ENCODE data around the gene NR2C1. TPM values are rescaled to one million over a fixed set of nuclear protein-coding genes. Genes with fewer than 3 reads are reported as not detected.

NR2C1 gene
- total RNA-seq (2014; rRNA removed; shearing (Covaris generic); ENCODE audit: low replicate concordance) = 45.2 and 49.5 TPM in 2 replicates

GRCh38 chr12:95072900-95073697 is at the start of gene NR2C1:
TSS of gene NR2C1 (minus strand) at chr12:95073618. CDS start at chr12:95067384, 6,234 bp downstream.
- Histone ChIP-seq H3K9me2 (replicated peaks; ENCODE audit: insufficient read depth, low read length) (no peaks in the 10 kb centered on the region), H3K4me1 (ENCODE audit: low read length) (peaks cover 17% of the 10 kb centered on the region), H3K4me2 (ENCODE audit: low read depth, low read length, poor library complexity, severe bottlenecking) (peak within 1 kb of the TSS; percentile 88), H3K9ac (ENCODE audit: low read length) (peak within 1 kb of the TSS; percentile 95), H3K4me3 (ENCODE audit: low read length) (peak within 1 kb of the TSS; percentile 98), H3K79me2 (ENCODE audit: low read length) (peaks cover 53% of the 10 kb centered on the region), H2AFZ (ENCODE audit: low read length) (peak within 1 kb of the TSS; percentile 81), H3K27ac (ENCODE audit: low read length) (peak within 1 kb of the TSS; percentile 51), H3K36me3 (ENCODE audit: insufficient read depth, low read length) (no peaks in the 10 kb centered on the region; the same call in 1 of the 2 replicates), H3K9me3 (ENCODE audit: low read length) (no peaks in the 10 kb centered on the region), H4K20me1 (ENCODE audit: insufficient read depth, low read depth, low read length) (no peaks in the 10 kb centered on the region), H3K27me3 (ENCODE audit: low read length) (no peaks in the 10 kb centered on the region)
- peak; percentile 98 for DNase-seq

- H2AFZ ChIP-seq (ENCODE audit: low read length) = no peak overlapping the region
- H3K9me3 ChIP-seq (ENCODE audit: low read length) = no peaks in the 10 kb centered on the region
- peaks cover 25% of the 10 kb centered on the region for H3K36me3 ChIP-seq (ENCODE audit: insufficient read depth, low read length)
- no peaks in the 10 kb centered on the region for H3K9me2 ChIP-seq (replicated peaks; ENCODE audit: insufficient read depth, low read length)
- H3K4me3 ChIP-seq (ENCODE audit: low read length) = no peak overlapping the region
- H3K4me2 ChIP-seq (ENCODE audit: low read depth, low read length, poor library complexity, severe bottlenecking) = no peak overlapping the region
- H3K9ac ChIP-seq (ENCODE audit: low read length) = no peak overlapping the region
- H3K27me3 ChIP-seq (ENCODE audit: low read length) = no peaks in the 10 kb centered on the region
- H4K20me1 ChIP-seq (ENCODE audit: insufficient read depth, low read depth, low read length) = no peaks in the 10 kb centered on the region
- H3K27ac ChIP-seq (ENCODE audit: low read length) = peak overlapping the region; percentile 3; the same call in 1 of the 2 replicates
- peaks cover 13% of the 10 kb centered on the region for H3K79me2 ChIP-seq (ENCODE audit: low read length)
- peaks cover 26% of the 10 kb centered on the region for H3K4me1 ChIP-seq (ENCODE audit: low read length)
- DNase-seq = no peak
Measured at GRCh38 chr12:95118788-95119179, 45.4 kb upstream of the NR2C1 start.

DNA sequence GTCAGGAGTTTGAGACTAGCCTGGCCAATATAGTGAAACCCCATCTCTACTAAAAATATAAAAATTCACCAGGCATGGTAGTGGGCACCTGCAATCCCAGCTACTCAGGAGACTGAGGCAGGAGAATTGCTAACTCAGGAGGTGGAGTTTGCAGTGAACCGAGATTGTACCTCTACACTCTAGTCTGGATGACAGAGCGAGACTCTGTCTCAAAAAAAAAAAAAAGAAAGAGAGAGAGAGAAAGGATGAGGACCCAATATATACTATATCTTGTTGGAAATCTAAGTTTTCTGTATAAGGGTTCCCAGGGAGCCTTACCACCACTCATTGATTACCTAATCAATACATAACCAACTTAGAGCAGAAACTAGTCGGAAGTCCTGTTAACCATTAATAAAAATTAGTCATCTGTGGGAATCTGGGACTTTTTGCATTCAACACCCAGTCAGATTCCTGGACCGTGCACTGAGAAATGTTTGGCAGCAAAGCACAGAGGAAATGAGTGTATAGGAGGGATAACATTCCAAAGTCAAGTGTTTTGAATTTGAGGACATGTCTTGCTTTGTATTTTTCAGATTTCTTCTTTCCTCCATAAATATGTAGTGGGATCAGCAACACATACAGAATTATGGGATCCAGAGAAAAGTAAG is 44.8 kb upstream of the NR2C1 start:
- Histone ChIP-seq H3K4me2 (ENCODE audit: low read depth, low read length, poor library complexity, severe bottlenecking) (no peak overlapping the region), H3K9me2 (replicated peaks; ENCODE audit: insufficient read depth, low read length) (no peaks in the 10 kb centered on the region), H4K20me1 (ENCODE audit: insufficient read depth, low read depth, low read length) (no peaks in the 10 kb centered on the region), H3K27me3 (ENCODE audit: low read length) (no peaks in the 10 kb centered on the region), H3K79me2 (ENCODE audit: low read length) (peaks cover 13% of the 10 kb centered on the region), H3K4me3 (ENCODE audit: low read length) (no peak overlapping the region), H3K4me1 (ENCODE audit: low read length) (peaks cover 26% of the 10 kb centered on the region), H3K36me3 (ENCODE audit: insufficient read depth, low read length) (peaks cover 29% of the 10 kb centered on the region), H3K27ac (ENCODE audit: low read length) (peak overlapping the region; percentile 3; the same call in 1 of the 2 replicates), H3K9ac (ENCODE audit: low read length) (no peak overlapping the region), H2AFZ (ENCODE audit: low read length) (no peak overlapping the region), H3K9me3 (ENCODE audit: low read length) (no peaks in the 10 kb centered on the region)
- DNase-seq = no peak

GRCh38 chr12:95117178-95117599 is 43.8 kb upstream of the NR2C1 start:
- no peaks in the 10 kb centered on the region for H3K27me3 ChIP-seq (ENCODE audit: low read length)
- H4K20me1 ChIP-seq (ENCODE audit: insufficient read depth, low read depth, low read length) = no peaks in the 10 kb centered on the region
- peak overlapping the region; percentile 36 for H3K4me2 ChIP-seq (ENCODE audit: low read depth, low read length, poor library complexity, severe bottlenecking)
- H3K9ac ChIP-seq (ENCODE audit: low read length) = peak overlapping the region; percentile 47
- H2AFZ ChIP-seq (ENCODE audit: low read length) = no peak overlapping the region
- peak; percentile 91 for DNase-seq
- no peak overlapping the region for H3K4me3 ChIP-seq (ENCODE audit: low read length)
- H3K36me3 ChIP-seq (ENCODE audit: insufficient read depth, low read length) = peaks cover 35% of the 10 kb centered on the region
- H3K27ac ChIP-seq (ENCODE audit: low read length) = peak overlapping the region; percentile 65
- H3K79me2 ChIP-seq (ENCODE audit: low read length) = peaks cover 13% of the 10 kb centered on the region
- H3K9me3 ChIP-seq (ENCODE audit: low read length) = no peaks in the 10 kb centered on the region
- no peaks in the 10 kb centered on the region for H3K9me2 ChIP-seq (replicated peaks; ENCODE audit: insufficient read depth, low read length)
- peaks cover 26% of the 10 kb centered on the region for H3K4me1 ChIP-seq (ENCODE audit: low read length)

DNA sequence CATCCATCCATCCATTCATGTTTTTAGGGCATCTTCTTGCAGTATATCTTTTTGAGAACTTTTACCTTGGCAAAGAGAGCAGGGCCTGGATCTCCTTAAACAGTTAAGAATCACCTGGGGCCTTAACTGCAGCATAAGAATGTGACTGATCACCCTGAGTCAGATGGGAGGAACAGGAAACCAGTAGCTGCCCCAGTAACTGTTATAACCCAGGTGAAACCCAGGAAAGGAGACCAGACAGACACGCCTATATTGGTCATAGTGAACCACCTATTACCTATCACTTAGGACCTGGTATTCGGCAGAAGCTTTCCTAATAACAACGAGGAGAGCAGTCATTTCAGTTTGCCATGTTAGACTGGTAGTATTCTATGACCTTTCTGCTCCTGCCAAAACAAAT is 43.4 kb upstream of the NR2C1 start:
- peak overlapping the region; percentile 10 for H3K9ac ChIP-seq (ENCODE audit: low read length)
- peaks cover 35% of the 10 kb centered on the region for H3K36me3 ChIP-seq (ENCODE audit: insufficient read depth, low read length)
- H3K27me3 ChIP-seq (ENCODE audit: low read length) = no peaks in the 10 kb centered on the region
- H3K79me2 ChIP-seq (ENCODE audit: low read length) = peaks cover 13% of the 10 kb centered on the region
- peak overlapping the region; percentile 65 for H3K27ac ChIP-seq (ENCODE audit: low read length)
- no peaks in the 10 kb centered on the region for H4K20me1 ChIP-seq (ENCODE audit: insufficient read depth, low read depth, low read length)
- no peak overlapping the region for H3K4me3 ChIP-seq (ENCODE audit: low read length)
- peaks cover 26% of the 10 kb centered on the region for H3K4me1 ChIP-seq (ENCODE audit: low read length)
- H3K4me2 ChIP-seq (ENCODE audit: low read depth, low read length, poor library complexity, severe bottlenecking) = peak overlapping the region; percentile 36
- H3K9me3 ChIP-seq (ENCODE audit: low read length) = no peaks in the 10 kb centered on the region
- DNase-seq = no peak
- H2AFZ ChIP-seq (ENCODE audit: low read length) = no peak overlapping the region
- H3K9me2 ChIP-seq (replicated peaks; ENCODE audit: insufficient read depth, low read length) = no peaks in the 10 kb centered on the region

DNA sequence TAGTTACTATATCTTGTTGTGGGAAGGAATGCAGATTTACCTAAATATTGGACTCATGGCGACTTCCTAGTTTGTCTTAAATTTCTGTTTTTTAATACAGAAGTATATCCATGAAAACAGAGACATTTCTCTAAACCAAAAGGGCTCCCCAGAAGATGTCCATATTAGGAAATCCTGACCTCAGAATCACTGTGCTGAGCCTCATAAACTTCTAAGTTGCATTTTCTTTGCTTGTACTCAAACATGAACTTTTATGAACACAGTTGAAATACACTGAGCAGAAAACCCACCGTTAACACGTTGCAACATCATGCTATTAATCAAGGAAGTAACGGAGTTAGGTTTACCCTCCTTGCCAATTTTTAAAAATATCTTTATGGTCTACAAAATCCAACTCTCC is 42.9 kb upstream of the NR2C1 start:
- no peak overlapping the region for H3K4me2 ChIP-seq (ENCODE audit: low read depth, low read length, poor library complexity, severe bottlenecking)
- peaks cover 13% of the 10 kb centered on the region for H3K79me2 ChIP-seq (ENCODE audit: low read length)

DNA sequence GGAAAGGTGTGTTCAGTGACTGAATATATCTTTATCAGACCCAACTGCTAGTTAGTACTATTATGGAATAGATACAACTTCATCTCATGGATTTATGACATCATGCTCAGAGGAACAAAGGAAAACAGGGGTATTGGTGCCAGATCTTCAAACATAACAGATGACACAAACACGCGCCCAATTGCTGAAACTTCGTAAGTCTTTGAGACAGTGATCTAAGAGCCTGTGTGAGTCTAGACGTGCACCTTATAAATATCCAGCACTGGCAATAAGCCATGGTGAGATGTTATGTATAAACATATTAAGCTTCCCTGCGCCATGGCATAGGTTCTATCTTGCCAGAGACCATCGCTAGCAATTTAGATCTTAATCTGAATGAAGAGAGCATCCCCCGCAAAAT is 42.2 kb upstream of the NR2C1 start:
- Histone ChIP-seq H3K4me3 (ENCODE audit: low read length) (no peak overlapping the region), H3K4me1 (ENCODE audit: low read length) (peaks cover 26% of the 10 kb centered on the region), H3K27me3 (ENCODE audit: low read length) (no peaks in the 10 kb centered on the region), H3K36me3 (ENCODE audit: insufficient read depth, low read length) (peaks cover 44% of the 10 kb centered on the region), H3K9me3 (ENCODE audit: low read length) (no peaks in the 10 kb centered on the region), H3K4me2 (ENCODE audit: low read depth, low read length, poor library complexity, severe bottlenecking) (no peak overlapping the region), H2AFZ (ENCODE audit: low read length) (no peak overlapping the region), H3K9ac (ENCODE audit: low read length) (no peak overlapping the region), H3K79me2 (ENCODE audit: low read length) (peaks cover 13% of the 10 kb centered on the region), H3K27ac (ENCODE audit: low read length) (no peak overlapping the region), H3K9me2 (replicated peaks; ENCODE audit: insufficient read depth, low read length) (no peaks in the 10 kb centered on the region), H4K20me1 (ENCODE audit: insufficient read depth, low read depth, low read length) (no peaks in the 10 kb centered on the region)
- peak; percentile 19 for DNase-seq

More for the DNA sequence above, 42.9 kb upstream of the NR2C1 start:
- no peaks in the 10 kb centered on the region for H3K9me2 ChIP-seq (replicated peaks; ENCODE audit: insufficient read depth, low read length)
- H3K9me3 ChIP-seq (ENCODE audit: low read length) = no peaks in the 10 kb centered on the region
- peaks cover 38% of the 10 kb centered on the region for H3K36me3 ChIP-seq (ENCODE audit: insufficient read depth, low read length)
- DNase-seq = peak; percentile 37
- H3K4me3 ChIP-seq (ENCODE audit: low read length) = no peak overlapping the region
- H3K4me1 ChIP-seq (ENCODE audit: low read length) = peaks cover 26% of the 10 kb centered on the region
- no peaks in the 10 kb centered on the region for H4K20me1 ChIP-seq (ENCODE audit: insufficient read depth, low read depth, low read length)
- no peak overlapping the region for H2AFZ ChIP-seq (ENCODE audit: low read length)
- H3K27me3 ChIP-seq (ENCODE audit: low read length) = no peaks in the 10 kb centered on the region
- H3K9ac ChIP-seq (ENCODE audit: low read length) = peak overlapping the region; percentile 10; the same call in 1 of the 2 replicates
- peak overlapping the region; percentile 65 for H3K27ac ChIP-seq (ENCODE audit: low read length)

DNA sequence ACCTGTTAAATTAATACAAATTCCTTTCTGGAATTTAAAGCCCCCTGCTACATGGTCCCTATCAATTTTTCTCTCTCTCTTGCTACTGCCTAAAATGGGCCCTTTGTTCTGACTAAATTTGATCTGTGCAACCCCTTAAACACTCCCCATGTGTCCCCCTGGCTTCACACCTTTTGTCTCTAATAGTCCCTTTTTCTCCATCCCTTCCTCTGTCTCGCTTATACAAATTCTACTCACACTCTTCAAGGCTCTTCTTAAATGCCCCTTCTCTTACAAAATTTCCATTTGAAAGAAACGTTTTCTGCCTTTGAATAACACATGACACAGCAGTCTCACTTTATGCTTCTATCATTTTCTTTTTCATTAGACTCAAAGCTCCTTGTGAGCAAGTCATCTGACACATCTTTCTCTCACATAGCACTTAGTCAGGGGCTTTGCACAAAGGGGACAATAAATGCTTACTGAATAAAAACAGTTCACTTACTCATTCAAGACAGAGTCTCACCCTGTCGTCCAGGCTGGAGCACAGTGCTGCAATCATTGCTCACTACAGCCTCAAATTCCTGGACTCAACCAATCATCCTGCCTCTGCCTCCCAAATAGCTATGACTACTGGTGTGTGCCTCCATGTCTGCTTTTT is 41.5 kb upstream of the NR2C1 start:
- H4K20me1 ChIP-seq (ENCODE audit: insufficient read depth, low read depth, low read length) = no peaks in the 10 kb centered on the region
- DNase-seq = no peak
- peaks cover 13% of the 10 kb centered on the region for H3K79me2 ChIP-seq (ENCODE audit: low read length)
- H3K27me3 ChIP-seq (ENCODE audit: low read length) = no peaks in the 10 kb centered on the region
- H2AFZ ChIP-seq (ENCODE audit: low read length) = no peak overlapping the region
- no peak overlapping the region for H3K27ac ChIP-seq (ENCODE audit: low read length)
- no peaks in the 10 kb centered on the region for H3K9me2 ChIP-seq (replicated peaks; ENCODE audit: insufficient read depth, low read length)
- H3K4me1 ChIP-seq (ENCODE audit: low read length) = peaks cover 26% of the 10 kb centered on the region
- H3K36me3 ChIP-seq (ENCODE audit: insufficient read depth, low read length) = peaks cover 46% of the 10 kb centered on the region
- H3K4me3 ChIP-seq (ENCODE audit: low read length) = no peak overlapping the region
- no peaks in the 10 kb centered on the region for H3K9me3 ChIP-seq (ENCODE audit: low read length)
- H3K4me2 ChIP-seq (ENCODE audit: low read depth, low read length, poor library complexity, severe bottlenecking) = no peak overlapping the region
- no peak overlapping the region for H3K9ac ChIP-seq (ENCODE audit: low read length)
